Urothelium cell line (cell line): Measurements from ENCODE around the gene EEFSEC.
A peak's percentile ranks its signal among the peaks of the same experiment; 100 is the strongest.

Experiments used
- DNase-seq: peaks from one replicate; pipeline ENCODE4 v3.0.0; 2011; ENCODE audit warnings: low spot score, mixed read lengths
- FAIRE-seq: peaks from 2 replicates; lab custom pipeline; 2011; peaks lifted over from hg19 to GRCh38; lab: Jason Lieb, UNC

Gene EEFSEC

GRCh38 chr3:128381609-128382008 is 228.3 kb downstream of the EEFSEC start:
- FAIRE-seq (no peak), DNase-seq (no peak)

DNA sequence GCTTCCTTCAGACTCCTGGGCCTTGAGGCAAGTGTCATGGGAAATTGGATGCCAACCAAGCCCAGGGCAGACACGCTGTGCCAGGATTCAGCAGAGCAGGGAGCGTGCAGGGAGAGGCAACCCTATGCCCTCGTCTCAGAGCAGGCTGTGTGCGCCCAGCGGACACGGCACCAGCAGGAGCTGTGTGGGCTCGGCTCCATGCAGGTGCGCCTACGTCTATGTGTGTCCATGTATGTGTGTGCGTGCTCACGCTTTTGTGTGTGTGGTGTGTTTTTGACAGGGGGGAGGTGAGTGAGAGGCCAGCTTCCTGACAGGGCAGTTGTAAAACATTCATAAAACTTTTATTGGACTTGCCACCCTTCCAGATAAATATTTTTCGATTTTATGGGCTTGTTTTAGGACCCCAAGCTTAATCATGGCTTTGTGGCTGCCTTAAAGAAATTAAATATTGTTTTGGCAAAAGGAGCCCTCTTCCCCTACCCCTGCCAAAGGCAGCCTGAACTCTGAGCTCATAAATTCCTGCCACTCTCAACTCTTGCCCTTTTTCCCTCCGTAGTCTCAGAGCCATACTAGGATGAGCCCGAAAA is 229.0 kb downstream of the EEFSEC start:
- DNase-seq, result no peak
- no peak for FAIRE-seq

DNA sequence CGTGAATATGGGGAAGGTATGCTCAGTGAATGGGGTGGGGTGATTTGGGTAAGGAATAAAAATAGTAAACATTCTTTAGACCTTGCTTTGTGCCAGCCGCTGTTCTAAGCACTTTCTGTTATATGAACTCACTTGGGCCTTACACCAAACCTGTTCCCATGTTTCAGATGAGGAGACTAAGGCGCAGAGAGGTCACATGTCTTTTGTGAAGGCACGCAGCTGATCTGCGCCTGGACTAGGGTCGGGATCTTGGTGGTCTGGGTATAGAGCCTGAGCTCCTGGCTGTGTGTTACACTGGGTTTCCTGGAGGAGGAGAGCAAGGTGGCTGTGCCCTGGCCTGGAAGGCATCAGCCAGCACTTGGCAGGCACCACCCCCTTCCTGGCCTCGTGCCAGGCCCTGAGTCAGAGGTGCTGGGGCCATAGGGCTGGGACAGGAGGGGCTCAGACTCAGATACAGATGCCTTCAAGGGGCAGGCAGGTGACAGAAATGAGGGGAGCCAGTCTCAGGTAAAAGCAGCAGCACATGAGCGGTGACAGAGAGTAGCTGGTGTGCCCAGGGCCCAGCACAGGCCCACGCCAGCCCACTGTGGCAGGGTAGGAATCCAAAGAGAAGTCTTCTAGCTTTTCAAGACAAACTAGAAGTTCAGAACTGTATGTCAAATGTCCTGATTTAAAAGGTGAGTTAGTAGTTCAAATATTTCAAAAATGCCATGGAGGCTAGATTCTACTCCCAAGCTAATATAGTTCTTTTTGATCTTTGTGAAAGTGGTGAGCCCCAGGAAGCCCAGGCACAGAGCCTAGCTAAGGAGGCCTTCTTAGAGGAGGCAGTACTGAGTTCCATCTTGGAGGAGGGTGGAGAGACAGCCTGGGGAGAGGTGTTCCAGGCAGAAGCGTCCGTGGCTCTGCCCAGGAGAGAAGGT is 230.3 kb downstream of the EEFSEC start:
- DNase-seq (peak; percentile 95), FAIRE-seq (peak; percentile 97)

GRCh38 chr3:128385080-128385832 is 232.0 kb downstream of the EEFSEC start:
- FAIRE-seq, result no peak
- DNase-seq, result no peak

DNA sequence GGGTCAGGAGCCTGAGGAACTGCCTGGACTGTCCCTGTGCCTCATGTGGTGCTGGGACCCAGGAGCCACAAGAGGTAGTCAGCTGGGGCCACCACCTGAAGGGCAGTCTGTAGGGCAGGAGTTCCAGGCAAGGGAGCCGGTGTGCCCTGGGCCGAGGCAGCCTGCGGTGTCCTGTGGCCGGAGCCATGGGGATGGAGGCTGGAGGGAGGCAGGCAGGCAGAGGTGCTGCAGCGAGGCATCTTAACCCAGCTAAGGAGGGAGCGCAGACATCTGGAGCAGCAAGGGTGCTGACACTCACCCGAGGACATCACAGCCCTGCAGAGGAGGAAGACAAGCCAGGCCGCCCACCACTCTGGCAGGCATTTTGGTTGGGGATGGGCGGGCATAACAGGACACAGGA is 235.7 kb downstream of the EEFSEC start:
- FAIRE-seq (no peak), DNase-seq (no peak)

GRCh38 chr3:128390867-128391266 is 237.6 kb downstream of the EEFSEC start:
- no peak for FAIRE-seq
- DNase-seq, result no peak

- FAIRE-seq (no peak), DNase-seq (no peak)
These were observed 238.7 kb downstream of the EEFSEC start for GRCh38 chr3:128392021-128392420.

DNA sequence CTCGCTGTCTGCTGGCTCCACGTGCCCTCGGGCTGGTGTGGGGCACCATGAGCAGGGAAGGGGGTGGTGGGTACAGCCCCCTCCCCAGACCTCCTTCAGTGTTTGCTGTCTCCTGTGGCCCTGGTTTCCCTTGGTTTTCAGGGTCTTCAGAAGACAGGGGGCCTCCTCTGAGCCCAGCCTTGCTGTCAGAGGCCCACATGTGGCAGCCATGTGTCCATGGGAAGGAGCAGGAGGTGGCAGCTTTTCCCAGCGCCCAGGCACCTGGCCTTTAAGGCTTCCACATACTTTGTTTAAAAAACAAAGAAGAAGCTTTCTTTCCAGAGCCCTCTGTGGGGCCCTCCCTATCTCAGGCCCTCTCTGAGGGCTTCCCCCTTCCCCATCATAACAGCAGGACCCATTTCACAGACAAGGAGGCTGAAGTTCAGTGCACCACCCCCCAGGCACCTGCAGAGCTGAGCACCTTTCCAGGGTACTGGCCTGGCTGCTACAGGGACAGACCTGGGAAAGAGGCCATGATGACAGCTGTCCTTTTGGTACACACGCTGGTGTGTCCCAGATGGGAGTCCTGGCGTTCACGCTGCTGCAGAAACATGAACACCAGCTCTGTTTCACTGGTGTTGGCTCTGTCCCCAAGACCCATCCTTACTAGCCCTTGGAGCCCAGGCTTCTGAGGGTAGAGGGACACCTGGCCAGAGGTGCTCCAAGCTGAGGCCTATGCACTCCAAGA is 239.7 kb downstream of the EEFSEC start:
- no peak for DNase-seq
- no peak for FAIRE-seq

GRCh38 chr3:128394033-128394432 is 240.8 kb downstream of the EEFSEC start:
- DNase-seq, result no peak
- no peak for FAIRE-seq

GRCh38 chr3:128395046-128395445 is 241.8 kb downstream of the EEFSEC start:
- FAIRE-seq (no peak), DNase-seq (no peak)

GRCh38 chr3:128395500-128396162 is 242.3 kb downstream of the EEFSEC start:
- DNase-seq (no peak), FAIRE-seq (no peak)

DNA sequence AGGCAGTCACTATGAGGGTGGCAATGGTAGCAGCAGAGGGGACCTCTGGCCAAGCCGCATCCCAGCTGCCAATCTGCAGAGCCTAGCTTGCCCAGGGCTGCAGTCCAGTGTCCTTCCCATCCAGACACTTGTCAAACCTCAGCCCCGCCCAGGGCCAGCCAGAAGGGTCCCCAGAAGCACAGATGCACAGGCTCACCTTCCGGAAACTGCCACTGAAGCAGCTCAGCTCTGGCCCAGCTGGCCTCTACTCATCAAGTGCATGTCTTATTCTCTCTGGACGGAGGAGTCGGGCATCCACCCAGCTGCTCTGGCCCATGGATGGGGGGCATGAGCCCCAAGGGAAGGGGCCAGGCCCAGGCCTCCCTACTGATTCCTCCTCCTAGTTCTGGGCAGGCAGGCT is 244.2 kb downstream of the EEFSEC start:
- FAIRE-seq (no peak), DNase-seq (no peak)

DNA sequence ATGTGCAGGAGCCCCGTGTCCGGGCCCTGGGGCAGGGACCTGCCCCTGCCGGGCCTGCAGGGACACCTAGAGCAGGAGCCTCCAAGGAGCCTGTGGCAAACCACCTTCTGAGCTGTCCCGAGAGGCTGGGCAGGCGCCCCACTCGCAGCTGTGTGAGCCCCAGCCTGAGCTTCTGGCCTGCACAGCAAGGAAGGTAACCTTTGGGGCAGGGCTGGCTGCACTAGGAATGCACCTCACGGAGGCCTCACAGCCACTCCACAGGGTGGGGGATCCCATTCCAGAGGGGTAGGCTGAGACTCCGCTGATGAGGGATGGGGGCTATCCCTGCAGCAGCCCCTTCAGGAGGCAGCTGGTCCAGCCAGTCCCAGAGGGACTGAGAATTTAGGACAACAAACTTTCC is 245.3 kb downstream of the EEFSEC start:
- DNase-seq, result no peak
- no peak for FAIRE-seq

GRCh38 chr3:128399221-128399915 is 246.1 kb downstream of the EEFSEC start:
- DNase-seq (no peak), FAIRE-seq (no peak)

DNA sequence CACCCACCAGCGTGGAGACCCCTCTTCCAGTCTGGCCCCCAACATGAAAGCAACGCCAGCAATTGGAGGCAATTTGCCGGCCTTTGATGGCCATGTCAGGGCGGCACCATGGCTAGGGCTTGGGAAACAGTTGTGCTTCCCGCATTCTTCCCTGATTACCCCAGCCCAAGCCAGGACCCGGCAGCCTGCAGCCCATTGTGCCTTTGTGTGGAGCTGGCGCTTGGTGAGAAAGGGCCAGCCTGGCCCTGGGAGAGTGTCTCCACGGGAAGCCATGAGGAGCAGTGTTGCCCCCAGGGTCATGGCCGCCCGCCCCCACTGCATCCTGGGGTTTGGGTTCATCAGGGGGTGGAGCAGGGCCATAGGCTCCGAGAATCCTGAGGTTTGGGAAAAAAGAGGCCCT is 247.4 kb downstream of the EEFSEC start:
- DNase-seq (no peak), FAIRE-seq (no peak)

GRCh38 chr3:128402319-128402718 is 249.0 kb downstream of the EEFSEC start:
- FAIRE-seq, result no peak
- DNase-seq, result no peak

GRCh38 chr3:128402998-128403397 is 249.7 kb downstream of the EEFSEC start:
- DNase-seq (no peak), FAIRE-seq (no peak)

- DNase-seq, result no peak
- FAIRE-seq, result no peak
These were observed 251.2 kb downstream of the EEFSEC start for GRCh38 chr3:128404276-128405068.
